CD4-positive, alpha-beta T cell treated with Interferon gamma for 1 hour (primary cell): ENCODE data around the gene TACR1.
"Not testable (repeated sequence)": the region's sequence is repeated elsewhere in the genome, so short reads cannot be mapped to it uniquely, and the experiment has no call there.

Experiments
- DNase-seq: peaks from one replicate; pipeline ENCODE4 v3.0.0-alpha.2; 2020

TACR1 gene

DNA sequence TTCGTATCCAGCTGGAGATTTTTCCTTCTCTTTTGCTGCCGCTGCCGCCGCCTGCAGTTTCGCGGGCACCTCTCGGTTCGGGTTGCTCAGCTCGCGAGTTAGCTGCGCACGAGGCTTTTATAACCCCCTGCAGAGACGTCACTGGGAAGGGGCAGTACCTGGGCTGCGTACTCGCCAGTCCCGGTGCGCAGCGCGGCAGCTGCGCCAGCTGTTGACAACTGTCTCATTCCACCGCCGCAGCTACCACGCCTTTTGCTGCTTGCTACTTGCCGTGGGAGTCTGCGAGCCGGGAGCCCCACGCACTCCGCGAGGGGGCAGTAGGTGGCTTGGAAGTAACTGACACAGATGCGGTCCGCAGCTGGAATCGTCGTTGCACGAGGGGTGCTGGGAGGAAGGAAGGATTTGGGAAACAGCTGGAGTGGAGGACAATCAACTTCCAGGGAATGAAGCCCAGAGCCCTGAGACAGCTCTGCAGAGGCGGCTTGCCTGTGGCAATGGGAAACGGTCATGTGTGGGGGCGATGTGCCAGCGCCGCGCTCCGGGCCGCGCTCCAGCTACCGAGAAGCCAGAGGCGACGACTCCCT is at the start of gene TACR1:
Gene TACR1 (minus strand): TSS at position 93 of the 584 bp plus-strand sequence. CDS start 586 bp downstream, outside the sequence.
- DNase-seq, result peak; percentile 34

DNA sequence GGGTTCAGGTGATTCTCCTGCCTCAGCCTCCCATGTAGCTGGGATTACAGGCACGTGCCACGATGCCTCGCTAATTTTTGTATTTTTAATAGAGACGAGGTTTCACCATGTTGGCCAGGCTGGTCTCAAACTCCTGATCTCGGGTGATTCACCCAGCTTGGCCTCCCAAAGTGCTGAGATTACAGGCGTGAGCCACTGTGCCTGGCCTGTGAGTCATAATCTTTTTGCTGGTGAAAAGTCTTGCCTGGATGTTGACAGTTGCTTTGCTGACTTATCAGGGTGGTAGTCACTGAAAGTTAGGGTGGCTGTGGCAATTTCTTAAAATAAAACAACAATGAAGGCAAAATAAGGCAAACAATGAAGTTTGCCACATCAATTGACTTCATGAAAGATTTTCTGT is 49.3 kb upstream of the TACR1 start:
- DNase-seq, result not testable (repeated sequence)

- DNase-seq, result no peak
Observed at GRCh38 chr2:75246441-75247167, 47.3 kb upstream of the TACR1 start.

GRCh38 chr2:75243219-75243618 is 43.9 kb upstream of the TACR1 start:
- no peak for DNase-seq

- DNase-seq, result no peak
Observed at GRCh38 chr2:75241696-75242095, 42.4 kb upstream of the TACR1 start.

GRCh38 chr2:75238670-75239330 is 39.5 kb upstream of the TACR1 start:
- DNase-seq, result no peak

GRCh38 chr2:75237296-75237695 is 38.0 kb upstream of the TACR1 start:
- no peak for DNase-seq

DNA sequence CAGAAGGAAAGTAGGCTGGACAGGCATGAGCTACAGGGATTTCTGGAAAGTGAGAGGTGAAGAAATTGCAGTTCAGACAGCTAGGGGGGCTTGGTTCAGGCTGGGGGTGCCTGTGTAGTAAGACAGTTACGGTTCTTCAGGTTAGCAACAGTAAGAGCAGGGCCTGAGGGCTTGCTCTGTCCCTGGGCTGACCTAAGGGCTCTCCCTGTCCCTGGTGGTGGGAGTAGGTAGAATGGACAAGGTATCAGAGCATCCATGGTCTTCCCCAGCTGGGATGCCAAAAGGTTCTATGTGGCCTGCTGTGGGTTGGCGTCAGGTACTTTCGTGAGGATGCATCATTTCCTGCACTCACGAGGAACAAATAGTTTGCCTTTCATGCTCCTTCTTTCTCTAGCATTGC is 34.6 kb upstream of the TACR1 start:
- no peak for DNase-seq

GRCh38 chr2:75226617-75227016 is 27.3 kb upstream of the TACR1 start:
- DNase-seq, result no peak

DNA sequence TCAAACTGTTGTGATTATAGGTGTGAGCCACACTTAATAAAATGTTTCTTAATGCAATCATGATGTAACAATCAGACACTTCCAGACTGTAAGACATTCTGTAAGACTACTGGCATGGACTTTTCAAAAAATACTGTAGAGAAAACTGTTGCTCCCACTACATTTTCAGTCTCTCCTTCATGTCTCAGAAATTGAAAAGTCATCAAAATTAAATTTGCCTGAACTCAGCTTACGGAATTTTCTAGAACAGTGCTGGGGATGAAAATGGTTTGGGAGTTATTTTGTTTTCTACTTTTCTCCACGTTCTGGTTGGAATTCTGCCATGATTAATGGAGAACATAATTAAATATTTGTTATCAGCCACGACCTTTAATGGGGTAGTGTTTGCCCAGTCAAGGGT is 26.8 kb upstream of the TACR1 start:
- no peak for DNase-seq

GRCh38 chr2:75224636-75225094 is 25.3 kb upstream of the TACR1 start:
- no peak for DNase-seq

GRCh38 chr2:75222527-75222926 is 23.2 kb upstream of the TACR1 start:
- no peak for DNase-seq

DNA sequence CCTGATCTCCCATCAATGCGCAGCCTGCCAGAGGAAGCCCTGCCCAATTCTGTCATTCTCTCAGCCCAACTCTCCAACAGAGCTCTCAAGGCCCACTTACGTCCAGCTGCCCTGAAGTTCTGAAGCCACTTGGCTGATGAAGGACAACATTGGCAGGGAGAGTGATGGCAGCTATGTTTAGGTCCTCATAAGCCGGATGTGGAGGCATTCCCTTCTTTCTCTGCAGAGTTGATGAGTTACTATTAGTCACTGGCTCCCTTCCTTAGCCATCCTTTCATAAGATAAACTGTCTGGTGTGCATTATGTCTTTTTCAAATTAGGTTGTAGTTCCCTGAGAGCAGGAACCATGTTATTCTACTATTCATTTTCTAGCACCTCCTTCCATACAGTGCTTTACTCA is 22.5 kb upstream of the TACR1 start:
- no peak for DNase-seq

DNA sequence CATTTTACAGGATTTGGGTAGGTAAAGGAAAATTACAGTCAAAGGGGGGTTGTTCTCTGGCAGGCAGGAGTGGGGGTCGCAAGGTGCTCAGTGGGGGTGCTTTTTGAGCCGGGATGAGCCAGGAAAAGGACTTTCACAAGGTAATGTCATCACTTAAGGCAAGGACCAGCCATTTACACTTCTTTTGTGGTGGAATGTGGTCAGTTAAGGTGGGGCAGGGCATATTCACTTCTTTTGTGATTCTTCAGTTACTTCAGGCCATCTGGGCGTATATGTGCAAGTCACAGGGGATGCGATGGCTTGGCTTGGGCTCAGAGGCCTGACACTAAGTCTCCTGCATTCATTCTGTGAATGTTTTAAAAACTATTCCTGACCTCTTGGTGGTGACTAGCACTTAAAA is 19.9 kb upstream of the TACR1 start:
- not testable (repeated sequence) for DNase-seq

- no peak for DNase-seq
Observed at GRCh38 chr2:75211266-75211770, 12.0 kb upstream of the TACR1 start.

GRCh38 chr2:75210409-75210808 is 11.1 kb upstream of the TACR1 start:
- no peak for DNase-seq

- no peak for DNase-seq
Observed at GRCh38 chr2:75208738-75209137, 9.4 kb upstream of the TACR1 start.

DNA sequence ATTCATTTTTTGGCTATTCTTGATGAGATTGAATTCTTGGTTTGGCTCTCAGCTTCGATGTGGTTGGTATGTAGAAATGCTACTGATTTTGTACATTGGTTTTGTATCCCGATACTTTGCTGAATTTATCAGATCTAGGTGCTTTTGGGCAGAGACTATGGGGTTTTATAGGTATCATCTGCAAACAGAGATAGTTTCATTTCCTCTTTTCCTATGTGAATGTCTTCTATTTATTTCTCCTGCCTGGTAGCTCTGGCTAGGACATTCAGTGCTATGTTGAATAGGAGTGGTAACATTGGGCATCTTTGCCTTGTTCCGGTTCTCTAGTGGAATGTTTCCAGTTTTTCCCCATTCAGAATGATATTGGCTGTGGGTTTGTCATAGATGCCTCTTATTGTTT is 5.5 kb upstream of the TACR1 start:
- no peak for DNase-seq

DNA sequence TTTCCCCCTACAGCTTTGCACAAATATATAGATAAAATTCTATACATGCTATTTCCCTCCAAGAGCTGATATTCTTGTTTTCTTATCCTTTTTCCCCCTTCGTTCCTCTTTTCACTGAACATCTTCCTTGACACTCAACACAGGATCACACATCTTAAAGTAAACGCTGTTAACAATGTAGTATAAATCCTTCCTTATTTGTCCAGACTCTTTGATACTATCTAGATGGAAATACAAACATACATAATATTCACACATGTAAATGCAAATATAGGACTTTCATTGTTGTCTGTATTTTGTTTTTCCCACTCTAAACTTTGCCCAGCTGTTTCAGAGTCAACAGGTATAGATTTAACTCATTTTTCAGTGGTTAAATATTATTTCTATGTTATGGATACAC is 3.0 kb upstream of the TACR1 start:
- DNase-seq, result no peak

DNA sequence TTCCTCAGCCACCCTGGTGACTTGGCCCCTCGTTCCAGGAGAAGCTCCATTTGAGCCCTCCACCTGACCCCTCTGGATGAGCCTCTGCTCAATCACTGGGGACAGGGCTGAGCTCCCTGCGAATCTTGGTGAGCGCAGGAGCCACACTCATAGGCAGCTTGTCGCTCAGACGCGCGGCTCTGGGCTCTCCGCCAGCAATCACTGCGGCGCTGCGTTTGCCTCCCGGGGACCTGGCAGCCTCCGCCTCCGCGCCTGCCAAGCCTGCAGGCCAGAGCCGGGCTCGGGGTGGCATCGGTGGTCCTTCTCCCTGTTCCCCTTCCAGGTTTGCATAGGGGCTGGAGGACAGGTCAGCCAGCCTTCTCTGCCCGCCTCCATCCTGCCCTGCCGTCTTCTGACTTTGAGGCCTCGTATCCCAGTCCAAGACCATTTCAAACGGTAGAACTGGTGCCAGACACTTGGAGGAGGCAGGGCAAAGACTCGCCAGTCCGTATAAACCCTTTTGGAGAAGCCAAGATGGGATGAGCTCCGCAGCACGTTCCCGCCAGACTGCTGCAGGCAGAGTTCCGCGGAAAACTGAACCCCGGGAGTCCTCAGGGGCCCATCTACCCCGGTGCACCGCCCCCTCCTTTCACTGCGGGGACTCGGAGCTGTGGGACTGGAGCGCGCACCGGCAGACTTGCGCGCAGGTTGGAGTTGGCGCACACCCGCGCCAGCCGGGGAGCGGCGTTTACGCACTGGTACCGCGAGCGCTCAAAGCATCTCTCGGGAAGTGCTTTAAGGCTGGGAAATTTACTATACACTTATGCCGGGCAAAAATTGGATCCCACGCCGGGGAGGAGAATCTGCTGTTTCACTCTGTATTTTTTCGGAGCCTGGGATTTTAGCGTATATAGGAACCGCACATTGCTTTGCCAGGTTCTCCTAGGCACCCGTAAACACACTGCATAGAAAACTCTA is 1.1 kb upstream of the TACR1 start:
- no peak for DNase-seq

- no peak for DNase-seq
Observed at GRCh38 chr2:75195076-75195691, 4.1 kb downstream of the TACR1 start.

DNA sequence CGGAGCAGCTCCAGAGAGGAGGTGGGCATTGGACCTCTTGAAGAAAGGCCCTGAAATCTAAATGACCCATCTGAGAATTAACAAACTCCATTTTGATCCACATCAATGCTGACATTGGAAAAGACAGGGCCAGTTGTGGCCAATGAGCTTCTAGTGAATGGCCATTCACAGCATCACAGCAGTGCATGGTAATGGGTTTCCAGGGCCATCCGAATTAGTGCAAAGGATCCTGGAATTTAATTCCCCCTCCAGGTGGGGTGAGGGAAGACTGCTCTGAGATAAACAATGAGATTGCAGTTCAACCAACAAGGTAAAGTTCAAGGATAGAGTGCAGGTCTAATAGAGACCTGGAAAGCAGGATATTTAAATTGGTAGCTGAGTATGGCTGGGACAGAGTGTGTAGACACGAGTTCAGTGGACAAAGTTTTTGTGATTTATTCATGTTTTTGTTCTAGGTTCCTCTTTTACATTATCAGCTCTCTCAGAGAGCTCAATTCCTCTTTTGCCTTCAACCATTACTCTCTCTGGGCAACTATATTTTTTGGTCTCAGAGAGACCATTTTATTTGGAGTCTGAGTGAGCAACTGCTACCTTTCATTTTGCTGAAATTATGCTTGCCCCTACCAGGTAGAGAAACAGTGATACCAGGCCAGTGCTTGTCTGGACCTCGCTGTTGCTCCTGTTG is 5.0 kb downstream of the TACR1 start:
- no peak for DNase-seq
